DLD1 (cell line): ENCODE measurements around the gene LAMA4.
"Not testable (repeated sequence)": the region's sequence is repeated elsewhere in the genome, so short reads cannot be mapped to it uniquely, and the experiment has no call there.

ENCODE experiments used
- in situ Hi-C: cut with HindIII; loops from 2 replicates; pipeline ENCODE4 v1.10.0; 2017; ENCODE audit warnings: low sequenced_read_pairs

Gene LAMA4

DNA sequence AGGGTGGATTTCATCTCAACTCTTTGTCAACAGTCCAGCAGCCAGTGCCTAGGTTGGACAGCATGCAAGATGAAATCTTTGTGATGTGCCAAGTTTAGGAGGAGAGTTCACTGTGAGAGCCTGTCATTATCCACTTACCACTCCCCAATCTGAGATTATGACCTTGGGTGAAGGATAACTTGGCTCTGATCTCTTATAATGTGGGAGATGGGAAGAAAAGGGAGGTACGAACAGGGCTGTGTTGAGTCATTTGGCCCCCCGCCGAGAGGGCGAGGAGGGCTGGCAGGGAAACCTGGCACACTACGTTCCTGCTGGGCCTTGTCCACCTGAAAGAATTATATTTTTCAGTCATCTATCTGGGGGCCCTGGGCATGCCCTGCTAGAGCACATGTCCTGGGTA lies 35.8 kb downstream of the LAMA4 start:
- in situ Hi-C loops: no loop called here

GRCh38 chr6:112216662-112217551 lies 37.5 kb downstream of the LAMA4 start:
- in situ Hi-C loops: no loop called here

DNA sequence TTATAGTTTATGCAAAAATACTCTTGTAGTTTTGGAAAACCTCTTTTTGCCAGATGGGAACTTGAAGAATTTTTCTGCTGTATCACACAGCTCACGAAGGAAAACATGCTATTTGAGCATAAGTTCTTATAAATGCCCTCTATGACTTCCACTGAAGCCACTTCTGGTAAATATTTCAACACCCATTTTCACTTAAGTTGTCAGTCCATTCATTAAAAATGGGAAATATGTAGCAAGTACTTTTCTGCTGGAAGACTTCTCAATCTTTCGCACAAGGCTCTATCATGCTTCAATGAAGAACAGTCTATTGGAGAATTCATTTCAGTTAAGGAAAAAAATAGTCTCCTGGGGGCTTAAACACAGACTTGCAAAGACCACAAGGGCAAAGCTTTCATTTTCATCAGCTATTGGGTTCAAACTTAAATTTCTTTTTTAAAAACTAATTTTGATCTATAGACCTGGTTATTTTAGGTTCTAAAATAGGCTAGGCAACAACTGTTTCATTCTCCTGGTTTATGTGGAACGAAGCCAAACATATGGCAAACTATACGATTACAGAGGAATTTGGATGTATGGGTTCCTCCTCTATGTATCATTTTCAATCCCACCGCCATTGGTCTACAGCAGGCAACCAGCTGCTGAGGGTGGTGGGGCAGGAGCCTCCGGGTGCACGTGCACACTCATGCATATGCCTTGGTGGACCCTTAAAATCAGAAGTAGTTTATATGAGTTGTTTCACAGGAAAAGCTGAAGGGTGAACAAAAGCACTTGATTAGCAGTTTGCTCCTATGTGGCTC lies 38.7 kb downstream of the LAMA4 start:
- in situ Hi-C loops: no loop called here

DNA sequence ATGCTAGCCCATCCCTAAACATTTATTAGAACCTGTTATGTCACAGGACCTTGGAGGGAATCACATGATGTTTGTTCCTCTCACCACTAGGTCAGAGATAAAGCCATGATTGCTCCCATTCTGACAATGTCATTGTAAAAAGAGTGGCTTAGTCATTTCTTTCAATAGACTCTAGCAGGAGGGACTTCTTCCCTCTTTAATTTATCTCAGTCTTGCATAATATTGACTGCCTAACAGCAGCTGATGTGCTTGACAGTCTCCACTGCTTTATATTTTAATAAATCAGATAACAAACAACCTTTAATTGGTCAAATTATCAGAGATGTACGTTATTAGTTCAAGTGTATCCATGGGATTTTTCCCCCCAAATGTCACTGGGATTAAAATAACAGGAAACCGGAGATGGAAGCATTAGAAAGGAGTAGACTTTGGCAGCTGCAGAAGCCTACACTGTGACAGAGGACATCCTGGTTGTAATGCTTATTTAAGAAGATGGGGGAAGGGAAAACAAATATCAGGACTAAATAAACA lies 39.6 kb downstream of the LAMA4 start:
- in situ Hi-C loops: no loop called here

DNA sequence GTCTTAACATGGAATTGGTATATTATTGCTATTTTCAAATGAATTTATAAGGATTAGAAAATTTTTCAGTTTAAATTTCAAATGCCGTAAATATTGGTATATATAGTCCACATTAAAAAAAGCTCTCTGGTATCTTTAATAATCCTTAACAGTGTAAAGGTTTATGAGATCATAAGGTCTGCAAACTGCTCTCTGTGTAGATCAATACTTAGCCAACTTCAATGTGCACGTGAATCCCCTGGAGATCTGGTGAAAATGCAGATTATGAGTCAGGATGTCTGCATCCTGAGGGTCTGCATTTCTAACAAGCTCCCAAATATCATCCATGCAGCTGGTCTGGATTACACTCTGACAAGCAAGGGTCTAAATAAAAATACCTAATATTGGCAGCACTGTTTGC lies 43.5 kb downstream of the LAMA4 start:
- in situ Hi-C loops: no loop called here

DNA sequence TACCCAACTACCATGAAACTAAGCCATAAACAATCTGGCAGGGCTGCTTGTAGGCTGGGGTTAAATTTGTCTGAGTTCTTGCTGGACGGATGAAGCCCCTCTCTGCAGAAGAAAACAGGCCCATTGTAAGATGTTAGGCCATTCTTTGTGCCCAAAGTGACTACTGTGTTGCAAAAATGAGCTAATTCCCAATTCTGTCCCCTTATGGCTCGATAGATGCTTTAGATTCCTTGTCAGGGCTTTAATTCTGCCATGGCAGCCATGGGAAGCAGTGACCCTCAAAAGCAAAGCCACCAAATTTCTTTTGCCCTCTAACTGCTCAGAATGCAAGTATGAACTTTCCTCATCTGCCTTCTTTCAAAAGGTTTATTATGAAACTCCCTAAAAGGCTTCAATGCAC lies 45.2 kb downstream of the LAMA4 start:
- in situ Hi-C loops: no loop called here

GRCh38 chr6:112207776-112208175 lies 46.6 kb downstream of the LAMA4 start:
- in situ Hi-C loops: no loop called here

- in situ Hi-C loops: no loop called here
Measured at GRCh38 chr6:112207131-112207530, 47.2 kb downstream of the LAMA4 start.

GRCh38 chr6:112206110-112206458 lies 48.3 kb downstream of the LAMA4 start:
- in situ Hi-C loops: no loop called here

GRCh38 chr6:112205427-112206109 lies 48.8 kb downstream of the LAMA4 start:
- in situ Hi-C loops: no loop called here

DNA sequence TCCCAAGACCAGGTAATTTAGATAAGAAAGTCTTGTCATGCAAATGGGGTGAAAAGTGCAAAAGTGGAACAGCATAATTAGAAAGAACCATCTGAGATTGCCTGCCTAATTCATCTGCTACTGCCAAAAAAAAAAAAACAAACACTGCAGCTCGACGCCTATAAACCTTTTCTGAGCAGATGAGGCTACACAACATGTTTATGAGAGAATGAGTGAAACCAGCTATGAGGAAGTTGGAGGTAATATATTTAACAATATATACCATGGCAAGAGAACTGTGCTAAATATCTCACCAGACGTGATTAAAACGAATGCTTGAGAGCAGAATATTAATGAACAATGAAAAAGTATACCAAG lies 50.0 kb downstream of the LAMA4 start:
- in situ Hi-C loops: no loop called here

DNA sequence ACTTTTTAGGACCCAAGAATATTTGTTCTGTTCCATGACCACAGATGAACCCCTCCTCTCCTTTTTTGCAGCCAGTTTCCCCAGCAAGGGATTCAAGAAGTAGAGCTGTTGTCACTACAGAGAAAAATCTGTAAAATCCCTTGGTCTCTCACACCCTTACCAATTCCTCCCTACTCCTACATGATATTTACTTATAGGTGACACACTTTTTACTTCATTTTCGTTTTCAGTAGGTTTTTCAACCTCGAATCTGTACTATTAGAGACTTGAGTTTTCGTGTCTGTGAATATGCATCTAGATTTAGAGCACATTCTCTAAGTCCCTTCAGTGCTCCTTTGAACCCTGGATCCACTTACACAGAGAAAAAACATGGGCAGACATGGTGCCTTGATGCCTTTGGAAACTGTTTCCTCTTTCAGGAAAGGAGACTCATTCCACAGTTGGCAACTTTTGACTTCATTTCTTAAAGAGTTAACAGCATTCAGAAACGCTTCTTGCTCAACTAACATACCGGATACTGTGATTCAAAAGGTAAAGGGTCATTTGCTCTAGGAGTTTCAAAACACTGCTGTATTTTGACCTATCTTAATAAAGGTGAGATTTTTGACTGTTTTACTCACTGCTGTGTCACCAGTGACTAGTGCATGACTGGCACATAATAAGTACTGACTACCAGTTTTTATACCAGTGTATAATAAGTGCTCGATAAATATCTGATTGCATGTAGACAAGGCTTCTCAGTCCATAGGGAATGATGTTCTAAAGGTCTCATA lies 50.6 kb downstream of the LAMA4 start:
- in situ Hi-C loops: no loop called here

DNA sequence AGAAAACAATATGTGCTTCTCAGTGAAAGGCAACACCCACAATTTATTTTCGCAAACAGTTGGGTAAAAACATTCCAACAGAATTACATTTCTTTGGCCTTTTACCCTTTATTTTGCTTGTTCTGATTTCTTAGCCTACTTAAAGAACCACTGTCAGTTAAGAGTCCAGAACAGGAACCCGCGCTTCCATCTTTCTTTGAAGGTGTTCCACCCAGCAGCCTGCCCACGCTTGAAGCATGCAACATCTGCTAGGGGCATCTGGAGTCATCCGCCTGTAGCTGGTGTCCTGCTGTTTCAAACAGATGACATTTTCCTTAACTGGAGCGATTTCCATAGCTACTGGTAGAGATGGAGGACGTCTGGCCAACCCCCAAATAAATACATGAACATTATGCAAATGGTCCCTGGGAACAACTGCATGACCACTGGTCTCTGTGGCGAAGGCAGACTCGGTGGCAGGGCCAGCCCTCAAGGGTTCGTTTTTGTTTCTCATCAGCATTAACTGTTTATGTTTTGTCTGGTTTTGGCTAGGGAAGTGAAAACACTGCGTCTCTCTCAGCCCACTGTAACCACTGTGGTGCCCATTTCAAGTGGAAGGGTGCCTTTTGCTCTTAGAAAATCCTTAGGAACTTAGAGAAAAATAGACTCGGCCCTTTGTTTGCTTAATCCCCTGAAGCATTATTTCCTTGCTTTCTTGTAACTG lies 51.6 kb downstream of the LAMA4 start:
- in situ Hi-C loops: no loop called here

DNA sequence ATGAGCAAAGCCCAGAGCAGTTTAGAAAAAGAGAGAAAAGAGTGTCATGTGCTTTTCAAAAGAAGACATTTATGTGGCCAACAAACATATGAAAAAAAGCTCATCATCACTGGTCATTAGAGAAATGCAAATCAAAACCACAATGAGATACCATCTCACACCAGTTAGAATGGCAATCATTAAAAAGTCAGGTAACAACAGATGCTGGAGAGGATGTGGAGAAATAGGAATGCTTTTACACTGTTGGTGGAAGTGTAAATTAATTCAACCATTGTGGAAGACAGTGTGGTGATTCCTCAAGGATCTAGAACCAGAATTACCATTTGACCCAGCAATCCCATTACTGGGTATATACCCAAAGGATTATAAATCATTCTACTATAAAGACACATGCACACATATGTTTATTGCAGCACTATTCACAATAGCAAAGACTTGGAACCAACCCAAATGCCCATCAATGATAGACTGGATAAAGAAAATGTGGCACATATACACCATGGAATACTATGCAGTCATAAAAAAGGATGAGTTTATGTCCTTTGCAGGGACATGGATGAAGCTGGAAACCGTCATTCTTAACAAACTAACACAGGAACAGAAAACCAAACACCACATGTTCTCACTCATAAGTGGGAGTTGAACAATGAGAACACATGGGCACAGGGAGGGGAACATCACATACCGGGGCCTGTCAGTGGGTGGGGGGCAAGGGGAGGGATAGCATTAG lies 54.0 kb downstream of the LAMA4 start:
- in situ Hi-C loops: not testable (repeated sequence)

- in situ Hi-C loops: loop anchor here (10.0 kb wide), 1 partner anchor 116 kb away; no protein-coding TSS in a partner anchor
Measured at GRCh38 chr6:112199001-112199403, 55.4 kb downstream of the LAMA4 start.

- in situ Hi-C loops: loop anchor here (10.0 kb wide), 1 partner anchor 116 kb away; no protein-coding TSS in a partner anchor
Measured at GRCh38 chr6:112198582-112198981, 55.8 kb downstream of the LAMA4 start.

GRCh38 chr6:112197636-112198035 lies 56.7 kb downstream of the LAMA4 start:
- in situ Hi-C loops: loop anchor here (10.0 kb wide), 1 partner anchor 117 kb away; no protein-coding TSS in a partner anchor

DNA sequence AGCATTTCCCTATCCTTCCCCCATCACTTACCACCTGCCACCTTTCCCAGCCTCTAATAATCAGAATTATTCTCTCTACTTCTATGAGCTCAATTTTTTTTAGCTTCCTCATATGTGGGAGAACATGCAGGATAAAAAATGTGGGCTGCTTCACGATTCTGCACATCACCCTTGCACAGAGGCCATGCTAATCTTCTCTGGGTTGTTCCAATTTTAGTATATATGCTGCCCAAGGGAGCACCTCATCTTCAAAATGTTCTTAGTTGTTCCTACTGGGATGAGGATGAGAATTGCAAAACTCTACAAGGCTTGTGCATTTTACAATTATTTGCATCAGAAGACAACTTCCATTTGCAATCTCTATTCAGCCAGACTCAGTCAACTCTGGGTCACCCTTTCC lies 58.1 kb downstream of the LAMA4 start:
- in situ Hi-C loops: loop anchor here (10.0 kb wide), 1 partner anchor 118 kb away; no protein-coding TSS in a partner anchor

GRCh38 chr6:112195166-112195565 lies 59.2 kb downstream of the LAMA4 start:
- in situ Hi-C loops: loop anchor here (10.0 kb wide), 1 partner anchor 120 kb away; no protein-coding TSS in a partner anchor
